Left ventricle myocardium inferior (tissue), 1 donor: ENCODE results near the gene RTF2. TPM values are rescaled to one million over a fixed set of nuclear protein-coding genes. Genes with fewer than 3 reads are reported as not detected.
A peak's percentile ranks its signal among the peaks of the same experiment; 100 is the strongest.

Experiments
- DNase-seq: peaks from one replicate; pipeline ENCODE4 v3.0.0-alpha.2; 2020
- H3K27ac ChIP-seq: fragments of 200-600 bp; replicated peaks from 2 replicates; pipeline ENCODE4 v1.8.0; 2021
- H3K27me3 ChIP-seq: fragments of 200-600 bp; 2 replicates; pipeline ENCODE4 v1.8.0; 2021; ENCODE audit warnings: low read depth
- H3K36me3 ChIP-seq: fragments of 200-600 bp; 2 replicates; pipeline ENCODE4 v1.8.0; 2021
- H3K4me1 ChIP-seq: fragments of 200-600 bp; 2 replicates; pipeline ENCODE4 v1.8.0; 2021
- H3K4me3 ChIP-seq: fragments of 200-600 bp; 2 replicates; pipeline ENCODE4 v1.8.0; 2021; ENCODE audit warnings: mild to moderate bottlenecking, moderate library complexity
- H3K9me3 ChIP-seq: fragments of 200-600 bp; replicated peaks from 2 replicates; pipeline ENCODE4 v1.8.0; 2021
- intact Hi-C: fragments of 100-400 bp; cut with micrococcal nuclease; formaldehyde crosslinking; loops from one replicate; pipeline ENCODE4 v1.11.0; 2022
- total RNA-seq: library from RNA; stranded (reverse); fragmentation: NEBNext Ultra II Directional; extraction: Animal tissue kit (Norgen Biotek cat#: 25700); gene quantifications from one replicate; pipeline ENCODE4 v1.2.1, GENCODE V29; 2021
- TF ChIP-seq, protein P1 (sequence below): fragments of 200-600 bp; IDR thresholded peaks from 2 replicates; pipeline ENCODE4 v1.8.0; 2021; ENCODE audit warnings: antibody characterized with exemption, mild to moderate bottlenecking, borderline replicate concordance
- donor health status: DM: no; HTN: yes; CAD: no; lungs with severe emphysema.

The RTF2 gene
- total RNA-seq, 1 donor from 2014 or later = 88.7 TPM

DNA sequence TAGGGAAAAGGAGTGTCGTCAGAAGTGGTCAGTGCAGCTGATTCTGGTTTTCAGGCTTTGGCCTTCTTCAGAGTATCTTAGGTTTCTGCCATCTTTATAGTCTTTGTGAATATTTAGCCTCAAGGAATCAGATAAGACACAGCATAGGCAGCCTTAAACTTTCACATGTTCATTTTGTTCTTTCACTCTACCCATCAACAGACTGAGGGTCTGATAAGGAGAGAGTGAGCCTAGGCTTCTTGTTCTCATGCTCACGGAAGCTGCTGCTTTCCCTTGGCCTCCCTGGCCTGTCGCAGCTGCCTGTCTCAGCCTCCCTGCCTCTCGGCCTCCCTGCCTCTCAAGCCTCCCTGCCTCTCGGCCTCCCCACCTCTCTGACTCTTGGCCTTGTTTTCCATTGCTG is 20.1 kb downstream of the RTF2 start:
- no peak overlapping the region for H3K27ac ChIP-seq
- H3K4me1 ChIP-seq = no peaks in the 10 kb centered on the region
- no peaks in the 10 kb centered on the region for H3K27me3 ChIP-seq
- H3K9me3 ChIP-seq = no peaks in the 10 kb centered on the region
- H3K36me3 ChIP-seq = peaks cover 82% of the 10 kb centered on the region
- intact Hi-C loops = no loop called here
- no peak overlapping the region for H3K4me3 ChIP-seq
- TF ChIP-seq, protein P1, sequence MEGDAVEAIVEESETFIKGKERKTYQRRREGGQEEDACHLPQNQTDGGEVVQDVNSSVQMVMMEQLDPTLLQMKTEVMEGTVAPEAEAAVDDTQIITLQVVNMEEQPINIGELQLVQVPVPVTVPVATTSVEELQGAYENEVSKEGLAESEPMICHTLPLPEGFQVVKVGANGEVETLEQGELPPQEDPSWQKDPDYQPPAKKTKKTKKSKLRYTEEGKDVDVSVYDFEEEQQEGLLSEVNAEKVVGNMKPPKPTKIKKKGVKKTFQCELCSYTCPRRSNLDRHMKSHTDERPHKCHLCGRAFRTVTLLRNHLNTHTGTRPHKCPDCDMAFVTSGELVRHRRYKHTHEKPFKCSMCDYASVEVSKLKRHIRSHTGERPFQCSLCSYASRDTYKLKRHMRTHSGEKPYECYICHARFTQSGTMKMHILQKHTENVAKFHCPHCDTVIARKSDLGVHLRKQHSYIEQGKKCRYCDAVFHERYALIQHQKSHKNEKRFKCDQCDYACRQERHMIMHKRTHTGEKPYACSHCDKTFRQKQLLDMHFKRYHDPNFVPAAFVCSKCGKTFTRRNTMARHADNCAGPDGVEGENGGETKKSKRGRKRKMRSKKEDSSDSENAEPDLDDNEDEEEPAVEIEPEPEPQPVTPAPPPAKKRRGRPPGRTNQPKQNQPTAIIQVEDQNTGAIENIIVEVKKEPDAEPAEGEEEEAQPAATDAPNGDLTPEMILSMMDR = no peak
- no peak for DNase-seq

DNA sequence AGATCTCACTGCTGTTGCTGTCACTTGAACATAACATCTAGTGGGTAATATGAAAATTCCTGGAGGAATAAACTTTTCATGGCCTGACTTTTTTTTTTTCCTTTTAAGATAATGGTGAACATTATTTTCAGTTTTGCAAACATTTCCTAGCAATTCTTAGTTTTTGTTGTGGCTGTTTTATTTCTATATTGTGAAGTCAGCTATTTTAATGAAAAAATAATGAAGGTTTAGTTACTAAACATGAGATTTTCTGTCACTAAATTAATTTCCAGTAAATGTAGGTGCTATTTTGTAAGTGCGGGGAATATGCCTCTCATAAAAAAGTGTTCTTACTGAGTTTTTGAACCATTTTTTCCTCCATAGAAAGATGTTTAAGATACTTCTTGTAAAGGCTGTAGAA is 32.7 kb downstream of the RTF2 start:
- Histone ChIP-seq H3K4me3 (no peak overlapping the region), H3K4me1 (peaks cover 4% of the 10 kb centered on the region), H3K36me3 (peaks cover 26% of the 10 kb centered on the region), H3K27me3 (no peaks in the 10 kb centered on the region), H3K9me3 (peaks cover 10% of the 10 kb centered on the region), H3K27ac (no peak overlapping the region)
- no peak for DNase-seq
- intact Hi-C loops = no loop called here
- TF ChIP-seq, protein P1 = no peak

DNA sequence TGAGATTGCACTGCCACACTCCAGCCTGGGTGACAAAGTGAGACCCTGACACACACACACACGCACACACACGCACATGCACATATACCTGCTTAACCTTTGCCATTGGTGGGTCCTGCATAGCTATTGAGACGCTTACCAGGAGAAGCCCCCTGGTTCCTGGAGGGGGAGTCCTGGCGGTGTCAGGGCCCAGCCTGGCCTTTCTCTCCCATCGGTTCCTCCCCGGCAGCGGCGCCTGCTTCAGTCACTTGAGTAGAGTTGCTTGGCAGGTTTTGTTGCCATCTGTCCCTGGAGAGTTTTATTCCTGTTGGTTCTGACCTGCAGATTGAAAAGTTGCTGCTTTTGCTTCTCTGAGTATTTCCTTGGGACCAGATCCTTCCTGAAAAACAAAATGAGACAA is 35.5 kb downstream of the RTF2 start:
- Histone ChIP-seq H3K9me3 (no peaks in the 10 kb centered on the region), H3K27me3 (no peaks in the 10 kb centered on the region), H3K4me1 (peaks cover 4% of the 10 kb centered on the region), H3K36me3 (peaks cover 6% of the 10 kb centered on the region), H3K27ac (no peak overlapping the region), H3K4me3 (no peak overlapping the region)
- intact Hi-C loops = no loop called here
- TF ChIP-seq, protein P1 = no peak
- no peak for DNase-seq

DNA sequence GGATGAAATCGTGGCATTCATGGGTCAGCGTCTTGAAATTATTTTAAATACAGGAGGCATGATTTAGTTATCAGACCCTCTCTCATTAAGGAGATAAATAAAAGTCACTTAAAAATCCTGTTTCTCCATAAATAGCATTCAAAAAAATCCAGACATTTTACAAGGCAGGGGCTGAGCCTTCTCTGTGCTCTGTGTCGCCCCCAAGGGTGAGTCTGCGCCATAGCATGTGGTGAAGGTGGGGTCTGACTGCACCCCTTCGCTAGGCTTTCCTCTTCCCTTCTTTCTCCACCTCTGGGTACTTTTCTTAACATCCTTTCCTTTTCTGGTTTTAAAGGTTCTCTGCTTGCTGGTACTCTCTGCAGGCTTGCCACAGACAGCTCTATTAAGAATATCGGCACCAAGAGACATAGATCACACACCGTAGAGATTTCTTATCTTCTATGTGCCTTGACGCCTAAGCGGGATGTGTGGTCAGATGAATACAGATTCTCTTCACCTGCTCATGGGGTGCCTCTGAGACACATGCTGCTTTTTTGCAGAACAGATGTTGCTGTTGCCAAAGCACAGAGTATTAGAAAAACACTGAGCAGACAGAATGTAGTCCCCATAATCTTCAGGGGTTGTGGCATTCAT is 36.1 kb downstream of the RTF2 start:
- H3K36me3 ChIP-seq = peaks cover 6% of the 10 kb centered on the region
- intact Hi-C loops = no loop called here
- no peak overlapping the region for H3K4me3 ChIP-seq
- H3K9me3 ChIP-seq = no peaks in the 10 kb centered on the region
- no peak overlapping the region for H3K27ac ChIP-seq
- no peak for DNase-seq
- H3K27me3 ChIP-seq = no peaks in the 10 kb centered on the region
- H3K4me1 ChIP-seq = peaks cover 4% of the 10 kb centered on the region
- TF ChIP-seq, protein P1 = peak; percentile 37

DNA sequence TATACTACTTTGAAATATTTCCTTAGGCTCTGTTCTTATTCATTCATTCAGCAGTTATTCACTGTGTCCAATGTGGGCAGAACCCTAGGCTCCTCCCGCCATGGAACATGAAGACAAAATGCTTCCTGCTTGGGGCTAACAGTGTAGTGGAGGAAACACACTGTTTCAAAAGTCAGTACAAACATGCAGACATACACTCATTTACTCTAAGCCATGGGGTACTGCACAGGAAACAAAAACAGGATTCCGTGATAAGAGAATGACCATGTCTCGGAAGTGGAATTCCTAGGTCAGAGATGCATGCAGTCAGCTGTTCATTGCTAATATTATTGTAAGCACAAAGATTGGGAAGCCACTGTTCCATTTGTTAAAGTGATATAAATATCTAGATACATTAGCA is 37.7 kb downstream of the RTF2 start:
- DNase-seq = no peak
- no peaks in the 10 kb centered on the region for H3K27me3 ChIP-seq
- H3K9me3 ChIP-seq = no peaks in the 10 kb centered on the region
- H3K27ac ChIP-seq = no peak overlapping the region
- H3K4me3 ChIP-seq = no peak overlapping the region
- TF ChIP-seq, protein P1 = no peak
- H3K36me3 ChIP-seq = no peaks in the 10 kb centered on the region
- H3K4me1 ChIP-seq = no peaks in the 10 kb centered on the region
- intact Hi-C loops = no loop called here
